Ecto neural progenitor cell (in vitro differentiated cells): ENCODE results near the gene SLC26A6.

Experiments
- DNase-seq: peaks from one replicate; pipeline ENCODE4 v3.0.0-alpha.2; 2018; ENCODE audit warnings: low spot score

The SLC26A6 gene

GRCh38 chr3:48631516-48632448 lies 3.5 kb downstream of the SLC26A6 start:
- DNase-seq, result no peak

GRCh38 chr3:48630833-48631232 lies 4.4 kb downstream of the SLC26A6 start:
- DNase-seq, result no peak

GRCh38 chr3:48630407-48630806 lies 4.9 kb downstream of the SLC26A6 start:
- no peak for DNase-seq

GRCh38 chr3:48629894-48630293 lies 5.4 kb downstream of the SLC26A6 start:
- no peak for DNase-seq

GRCh38 chr3:48628277-48629017 lies 6.8 kb downstream of the SLC26A6 start:
- DNase-seq, result no peak

- DNase-seq, result no peak
These were observed 9.7 kb downstream of the SLC26A6 start for GRCh38 chr3:48625600-48625999.

GRCh38 chr3:48624767-48625166 lies 10.5 kb downstream of the SLC26A6 start:
- no peak for DNase-seq

GRCh38 chr3:48623851-48624547 lies 11.3 kb downstream of the SLC26A6 start:
- no peak for DNase-seq

- no peak for DNase-seq
These were observed 13.8 kb downstream of the SLC26A6 start, which contains the start of gene TMEM89 for GRCh38 chr3:48621461-48621869. Gene TMEM89 (minus strand): TSS chr3:48621769. CDS start chr3:48621756, 13 bp downstream.

GRCh38 chr3:48619541-48620524 lies 15.4 kb downstream of the SLC26A6 start:
- peak; percentile 65 for DNase-seq

GRCh38 chr3:48617559-48617958 lies 17.7 kb downstream of the SLC26A6 start:
- no peak for DNase-seq

GRCh38 chr3:48614044-48614443 lies 21.2 kb downstream of the SLC26A6 start:
- DNase-seq, result no peak

GRCh38 chr3:48612309-48612708 lies 23.0 kb downstream of the SLC26A6 start:
- DNase-seq, result no peak

- DNase-seq, result peak; percentile 96
These were observed 25.9 kb downstream of the SLC26A6 start, which contains the start of gene UQCRC1 for GRCh38 chr3:48609088-48610005. Gene UQCRC1 (minus strand): TSS chr3:48609646. CDS start chr3:48609620, 26 bp downstream.

GRCh38 chr3:48607519-48607918 lies 27.7 kb downstream of the SLC26A6 start:
- DNase-seq, result no peak

- no peak for DNase-seq
These were observed 33.7 kb downstream of the SLC26A6 start for GRCh38 chr3:48601622-48601994.

GRCh38 chr3:48600711-48601621 lies 34.3 kb downstream of the SLC26A6 start:
- no peak for DNase-seq

- no peak for DNase-seq
These were observed 35.6 kb downstream of the SLC26A6 start for GRCh38 chr3:48599509-48600285.
